ENCODE data around the gene PMS2. TPM values are rescaled to one million over a fixed set of nuclear protein-coding genes. Genes with fewer than 3 reads are reported as not detected.
"Not testable (repeated sequence)": the region's sequence is repeated elsewhere in the genome, so short reads cannot be mapped to it uniquely, and the experiment has no call there.

PMS2 gene
- total RNA-seq, 1 experiment from 2014 or later, result 22.6 TPM

- POLR2A ChIA-PET, result not testable (repeated sequence)
Observed at GRCh38 chr7:5924180-5924579, 84.7 kb downstream of the PMS2 start.

More at GRCh38 chr7:5924180-5924579, 84.7 kb downstream of the PMS2 start:
- H3K36me3 Mint-ChIP-seq (ENCODE audit: insufficient read depth, unreplicated experiment); H3K27me3 ChIP-seq (replicated peaks; ENCODE audit: control insufficient read depth, insufficient read depth, low read length); BruUV-seq (replicated peaks); H3K9me3 ChIP-seq; H3K4me1 Mint-ChIP-seq (ENCODE audit: low read depth, unreplicated experiment); H3K36me3 ChIP-seq (ENCODE audit: control insufficient read depth, insufficient read depth, low read length); DNase-seq; H3K4me1 ChIP-seq; H3K27me3 Mint-ChIP-seq (ENCODE audit: insufficient read depth, unreplicated experiment); CTCF ChIA-PET; H3K4me3 ChIP-seq (ENCODE audit: low read depth, low read length); H3K4me3 Mint-ChIP-seq (ENCODE audit: unreplicated experiment); H3K9me3 Mint-ChIP-seq (ENCODE audit: unreplicated experiment); intact Hi-C loops (cut with micrococcal nuclease; ENCODE audit: unreplicated experiment); H3K27ac Mint-ChIP-seq (ENCODE audit: unreplicated experiment): not testable (repeated sequence)

Other genes with a start within 250 kb of the PMS2 start
- 40.6 and 44.6 TPM in 2 replicates for gene RNF216, start 227.4 kb downstream of the PMS2 start, total RNA-seq (2022)
- not detected in 2 replicates for gene OCM, start 128.3 kb downstream of the PMS2 start, total RNA-seq (2022)
- gene CCZ1, start 110.3 kb downstream of the PMS2 start, total RNA-seq (2022), result 65.2 and 76.4 TPM in 2 replicates
- gene RSPH10B, start 38.4 kb downstream of the PMS2 start, total RNA-seq (2022), result 0.16 TPM in 1 of 2 replicates, not detected in the other
- 85.1 and 96.3 TPM in 2 replicates for gene AIMP2, start 223 bp upstream of the PMS2 start, total RNA-seq (2022)
- 0.32 TPM in 1 of 2 replicates, not detected in the other for gene ANKRD61, start 22.3 kb upstream of the PMS2 start, total RNA-seq (2022)
- 138 and 142 TPM in 2 replicates for gene EIF2AK1, start 50.1 kb upstream of the PMS2 start, total RNA-seq (2022)
- gene USP42, start 95.9 kb upstream of the PMS2 start, total RNA-seq (2022), result 14.7 and 16.1 TPM in 2 replicates